HG02970 (cell line): Measurements from ENCODE around the gene AKT2.

Source experiments
- ATAC-seq: cut with Tn5 transposase; IDR thresholded peaks from one replicate; pipeline ENCODE4 v1.9.1; 2021; ENCODE audit warnings: mild to moderate bottlenecking, moderate library complexity, moderate number of reproducible peaks; ENCODE audit not compliant: unreplicated experiment, low FRiP score

Gene AKT2

DNA sequence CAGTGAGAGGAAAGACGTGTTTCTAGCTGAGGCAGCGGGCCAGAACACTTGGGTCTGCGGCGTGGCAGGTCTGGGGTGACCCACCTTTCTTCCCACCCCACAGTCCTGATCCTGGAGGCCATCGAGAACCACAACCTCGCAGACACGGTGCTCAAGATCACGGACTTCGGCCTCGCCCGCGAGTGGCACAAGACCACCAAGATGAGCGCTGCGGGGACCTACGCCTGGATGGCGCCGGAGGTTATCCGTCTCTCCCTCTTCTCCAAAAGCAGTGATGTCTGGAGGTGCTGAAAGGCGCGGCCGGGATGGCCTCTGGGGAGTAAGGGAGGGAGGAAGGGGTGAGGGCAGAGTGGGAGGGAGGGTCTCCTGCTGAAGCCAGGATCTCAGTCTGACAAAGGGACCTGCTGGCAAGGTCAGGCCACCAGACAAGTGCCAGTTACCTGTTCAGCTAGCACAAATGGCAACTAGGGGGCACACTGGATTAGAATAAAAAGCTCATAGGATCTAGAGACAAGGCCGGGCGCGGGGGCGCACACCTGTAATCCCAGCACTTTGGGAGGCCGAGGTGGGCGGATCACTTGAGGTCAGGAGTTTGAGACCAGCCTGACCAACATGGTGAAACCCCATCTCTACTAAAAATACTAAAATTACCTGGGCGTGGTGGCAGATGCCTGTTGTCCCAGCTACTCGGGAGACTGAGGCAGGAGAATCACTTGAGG, 86.7 kb downstream of the AKT2 start:
- ATAC-seq, result no peak

DNA sequence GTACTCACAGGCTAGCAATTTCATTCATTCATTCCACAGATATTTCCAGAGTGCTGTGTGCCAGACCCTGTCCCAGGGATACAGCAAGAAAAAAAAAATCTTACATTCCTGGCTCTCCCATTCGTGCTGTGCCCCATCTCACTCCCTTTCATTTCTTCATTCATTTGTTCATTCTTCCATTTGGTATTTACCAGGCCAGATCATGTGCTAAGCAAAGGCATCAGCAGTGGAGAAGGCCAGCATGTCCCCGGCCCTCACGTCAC, 91.6 kb downstream of the AKT2 start:
- ATAC-seq, result no peak

DNA sequence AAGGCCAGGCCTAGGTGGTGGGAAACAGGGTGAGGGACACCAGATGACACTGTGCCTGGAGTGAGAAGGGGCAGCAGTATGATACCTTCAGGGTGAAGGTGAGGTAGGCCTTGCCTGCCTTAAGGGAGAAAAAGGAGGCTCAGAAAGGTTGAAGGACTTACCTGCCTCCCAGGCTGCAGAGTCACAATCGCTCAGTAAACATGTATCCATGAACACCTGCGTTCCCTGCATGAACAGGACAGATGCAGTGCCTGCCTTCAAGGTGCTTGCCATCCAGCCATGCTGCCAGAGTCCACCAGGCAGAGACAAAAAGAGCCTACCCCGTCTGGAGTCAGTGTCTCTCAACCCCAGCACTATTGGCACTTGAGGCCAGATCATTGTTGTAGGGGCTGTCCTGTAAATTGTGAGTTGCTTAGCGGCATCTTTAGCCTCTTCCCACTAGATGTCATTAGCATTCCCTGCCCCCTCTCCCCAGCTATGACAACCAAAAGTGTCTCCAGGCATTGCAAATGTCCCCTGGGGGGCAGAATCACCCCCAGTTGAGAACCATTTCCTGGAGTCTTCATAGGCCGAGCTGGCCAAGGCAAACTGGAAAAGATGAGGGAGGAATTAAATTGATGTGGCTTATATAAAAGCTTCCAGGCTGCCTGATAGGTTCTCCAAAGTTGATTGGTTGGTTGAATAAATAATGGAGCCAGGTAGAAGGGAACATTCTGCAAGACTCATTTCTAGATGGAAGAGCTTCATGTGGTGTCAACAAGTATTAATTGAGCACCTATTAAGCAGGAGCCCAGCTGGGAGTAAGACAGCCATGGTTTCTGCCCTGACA, 92.2 kb downstream of the AKT2 start:
- ATAC-seq, result no peak

DNA sequence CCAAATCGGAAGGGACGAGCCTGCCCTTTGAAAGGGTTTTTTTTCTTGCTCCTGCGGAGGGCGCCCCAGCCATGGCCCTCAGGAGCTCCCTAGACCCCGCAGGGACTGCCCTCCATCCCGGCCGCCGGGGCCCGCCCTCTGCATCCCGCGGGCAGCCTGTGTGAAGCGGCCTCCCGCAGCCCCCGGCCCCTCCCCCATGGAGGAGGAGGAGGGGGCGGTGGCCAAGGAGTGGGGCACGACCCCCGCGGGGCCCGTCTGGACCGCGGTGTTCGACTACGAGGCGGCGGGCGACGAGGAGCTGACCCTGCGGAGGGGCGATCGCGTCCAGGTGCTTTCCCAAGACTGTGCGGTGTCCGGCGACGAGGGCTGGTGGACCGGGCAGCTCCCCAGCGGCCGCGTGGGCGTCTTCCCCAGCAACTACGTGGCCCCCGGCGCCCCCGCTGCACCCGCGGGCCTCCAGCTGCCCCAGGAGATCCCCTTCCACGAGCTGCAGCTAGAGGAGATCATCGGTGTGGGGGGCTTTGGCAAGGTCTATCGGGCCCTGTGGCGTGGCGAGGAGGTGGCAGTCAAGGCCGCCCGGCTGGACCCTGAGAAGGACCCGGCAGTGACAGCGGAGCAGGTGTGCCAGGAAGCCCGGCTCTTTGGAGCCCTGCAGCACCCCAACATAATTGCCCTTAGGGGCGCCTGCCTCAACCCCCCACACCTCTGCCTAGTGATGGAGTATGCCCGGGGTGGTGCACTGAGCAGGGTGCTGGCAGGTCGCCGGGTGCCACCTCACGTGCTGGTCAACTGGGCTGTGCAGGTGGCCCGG, 93.1 kb downstream of the AKT2 start:
- no peak for ATAC-seq

DNA sequence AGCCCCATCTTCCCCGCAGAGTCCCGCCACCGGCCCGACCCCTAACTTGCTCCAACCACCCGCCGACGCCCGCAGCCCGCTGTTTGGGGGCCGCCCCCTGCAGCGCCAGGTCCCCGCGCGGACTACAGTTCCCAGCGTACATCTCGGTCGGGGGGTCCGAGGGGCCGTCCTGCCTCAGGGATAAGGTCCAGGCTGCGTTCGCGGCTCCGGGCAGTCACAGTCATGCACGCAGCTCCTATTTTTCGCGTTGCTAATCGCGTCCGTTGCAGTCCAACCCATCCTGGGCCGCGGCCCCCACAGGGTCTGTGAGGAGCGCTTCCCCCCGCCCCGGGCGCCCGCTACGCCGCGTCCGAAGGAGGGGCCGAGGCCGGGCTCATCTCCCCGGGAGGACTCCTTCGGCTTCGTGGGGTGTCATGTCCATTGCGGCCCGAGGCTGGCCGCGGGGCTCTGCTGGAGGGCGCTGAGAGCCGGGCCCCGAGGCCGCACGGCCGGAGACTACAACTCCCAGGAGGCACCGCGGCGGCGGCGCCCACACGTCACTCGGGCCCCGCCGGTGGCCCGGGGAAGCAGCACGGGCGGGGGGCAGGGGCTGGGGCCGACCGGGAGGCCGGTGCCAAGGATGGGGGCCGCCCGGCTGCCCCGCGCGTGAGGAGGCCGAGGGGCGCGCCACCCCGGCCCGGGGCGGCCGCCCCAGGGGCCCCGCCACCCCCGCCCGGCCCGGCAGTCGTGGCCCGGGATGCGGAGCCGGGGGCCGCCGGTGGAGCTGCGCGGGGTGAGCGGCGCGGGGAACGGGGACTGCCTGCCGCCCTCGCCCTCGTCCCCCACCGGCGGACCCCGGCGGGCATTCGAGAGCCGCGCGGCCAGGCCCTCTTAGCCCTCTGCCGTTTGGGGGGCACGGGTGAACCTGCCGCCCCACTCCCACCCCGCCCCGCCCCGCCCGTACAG, 94.0 kb downstream of the AKT2 start, which contains the start of gene MAP3K10:
Gene MAP3K10 (plus strand): TSS at position 536 of the 945 bp plus-strand sequence. CDS start 606 bp downstream, outside the sequence.
- peak; percentile 69 for ATAC-seq

DNA sequence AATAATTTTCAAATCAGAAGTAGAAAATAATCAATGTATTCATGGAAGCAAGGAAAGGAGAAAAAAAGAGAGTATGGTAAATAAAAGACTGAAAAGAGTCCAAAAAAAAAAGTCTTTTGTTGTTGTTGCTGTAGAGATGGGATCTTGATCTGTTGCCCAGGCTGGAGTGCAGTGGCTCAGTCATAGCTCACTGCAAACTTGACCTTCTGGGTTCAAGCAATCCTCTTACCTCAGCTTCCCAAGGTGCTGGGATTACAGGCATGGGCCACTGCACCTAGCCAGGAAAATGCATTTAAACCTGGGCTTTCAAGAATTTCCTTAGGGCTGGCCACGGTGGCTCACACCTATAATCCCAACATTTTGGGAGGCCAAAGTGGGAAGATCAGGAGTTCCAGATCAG, 100.9 kb downstream of the AKT2 start:
- no peak for ATAC-seq
